Ovary (tissue), 3 donors: ENCODE data around the gene ASAH2.

Experiments used
- EP300 ChIP-seq: sonication (generic); formaldehyde crosslinking; IDR thresholded peaks from one replicate; pipeline ENCODE4 v1.6.1; 2017; ENCODE audit warnings: antibody characterized with exemption
- TF ChIP-seq, protein P1 (sequence below), 3 donors: fragments of 450-650 bp in 2 of 3; fragments of 200-600 bp in 1 of 3; IDR thresholded peaks; one replicate each; pipeline versions ENCODE4 v1.5.1 to v1.8.0; 2016 to 2022; ENCODE audit warnings: antibody characterized with exemption in 3 of 3, mild to moderate bottlenecking in 1 of 3
- donor health status: DM: no; HTN: no; CAD: no.

DNA sequence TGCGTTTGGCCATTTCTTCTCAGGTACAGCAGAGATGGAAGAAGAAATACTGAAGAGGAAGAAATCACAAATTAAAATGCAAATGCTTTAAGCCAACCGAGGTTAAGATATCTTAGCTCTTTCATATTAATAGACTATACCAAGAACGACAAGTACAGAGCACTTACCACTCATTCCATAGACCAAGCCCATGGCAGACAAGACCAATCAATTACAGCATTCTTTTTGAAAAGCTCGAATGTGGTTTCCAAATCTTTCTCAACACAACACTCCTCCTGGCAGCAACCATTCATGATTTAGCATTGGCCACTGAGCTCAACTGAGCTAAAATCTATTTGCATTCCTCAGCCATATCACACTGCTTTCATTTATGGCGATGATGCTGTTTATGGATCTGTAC, 2.7 kb downstream of the ASAH2 start:
- TF ChIP-seq, protein P1, sequence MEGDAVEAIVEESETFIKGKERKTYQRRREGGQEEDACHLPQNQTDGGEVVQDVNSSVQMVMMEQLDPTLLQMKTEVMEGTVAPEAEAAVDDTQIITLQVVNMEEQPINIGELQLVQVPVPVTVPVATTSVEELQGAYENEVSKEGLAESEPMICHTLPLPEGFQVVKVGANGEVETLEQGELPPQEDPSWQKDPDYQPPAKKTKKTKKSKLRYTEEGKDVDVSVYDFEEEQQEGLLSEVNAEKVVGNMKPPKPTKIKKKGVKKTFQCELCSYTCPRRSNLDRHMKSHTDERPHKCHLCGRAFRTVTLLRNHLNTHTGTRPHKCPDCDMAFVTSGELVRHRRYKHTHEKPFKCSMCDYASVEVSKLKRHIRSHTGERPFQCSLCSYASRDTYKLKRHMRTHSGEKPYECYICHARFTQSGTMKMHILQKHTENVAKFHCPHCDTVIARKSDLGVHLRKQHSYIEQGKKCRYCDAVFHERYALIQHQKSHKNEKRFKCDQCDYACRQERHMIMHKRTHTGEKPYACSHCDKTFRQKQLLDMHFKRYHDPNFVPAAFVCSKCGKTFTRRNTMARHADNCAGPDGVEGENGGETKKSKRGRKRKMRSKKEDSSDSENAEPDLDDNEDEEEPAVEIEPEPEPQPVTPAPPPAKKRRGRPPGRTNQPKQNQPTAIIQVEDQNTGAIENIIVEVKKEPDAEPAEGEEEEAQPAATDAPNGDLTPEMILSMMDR (IDR thresholded peaks at IDR 0.05), result no peak
- no peak for TF ChIP-seq EP300
